ENCODE measurements around the gene USP3. TPM values are rescaled to one million over a fixed set of nuclear protein-coding genes. Genes with fewer than 3 reads are reported as not detected.

USP3 gene
- polyA plus RNA-seq, 1 donor (not counting 4 experiments of a cell fraction or from before 2014, with no cell fraction given), result 16.2 TPM

DNA sequence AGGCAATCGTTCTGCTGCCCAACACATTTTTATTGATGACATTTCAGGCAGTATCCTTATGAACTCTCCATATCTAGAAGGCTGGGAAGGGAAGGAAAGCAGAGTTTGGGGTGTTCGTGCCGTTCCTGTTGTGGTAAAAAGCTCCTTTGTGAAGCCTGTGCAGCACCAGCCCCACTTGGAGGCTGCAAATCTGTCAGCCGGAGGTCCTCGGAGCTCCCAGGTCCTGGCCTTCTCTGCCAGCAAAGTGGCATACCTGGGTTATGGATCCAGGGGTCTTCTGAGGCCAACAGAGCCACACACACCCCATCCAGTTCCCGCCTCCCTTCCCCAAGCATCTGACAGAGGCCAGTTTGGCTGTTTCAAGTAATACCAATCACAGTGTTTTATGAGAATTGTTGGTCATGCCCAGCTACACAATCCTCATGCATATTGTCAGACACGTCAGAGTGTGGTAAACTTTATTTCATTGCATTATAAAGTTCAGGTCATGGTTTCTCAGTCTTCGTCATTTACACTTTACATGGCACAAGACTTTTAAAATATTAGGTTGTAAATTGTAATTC lies 15.9 kb upstream of the USP3 start:
- Histone ChIP-seq H3K27me3 (ENCODE audit: control insufficient read depth, extremely low read depth, insufficient read depth, low read length) (no peaks in the 10 kb centered on the region), H2AFZ (ENCODE audit: control insufficient read depth, low read length) (no peak overlapping the region), H3K9ac (ENCODE audit: control insufficient read depth, extremely low read depth, insufficient read depth, low read length) (no peak overlapping the region), H3K4me2 (ENCODE audit: control insufficient read depth, extremely low read depth, insufficient read depth, low read depth, low read length) (no peak overlapping the region), H4K20me1 (ENCODE audit: control insufficient read depth, extremely low read depth, insufficient read depth, low read length) (no peaks in the 10 kb centered on the region), H3K27ac (ENCODE audit: control insufficient read depth, insufficient read depth, low read length) (no peak overlapping the region), H3K4me1 (ENCODE audit: control insufficient read depth, extremely low read depth, insufficient read depth, low read length) (peaks cover 10% of the 10 kb centered on the region), H3K9me1 (ENCODE audit: control insufficient read depth, extremely low read depth, insufficient read depth, low read length) (no peaks in the 10 kb centered on the region), H3K4me3 (ENCODE audit: control insufficient read depth in 2 of 3, extremely low read depth in 1 of 3, insufficient read depth in 2 of 3, low read depth in 1 of 3, low read length in 3 of 3) (no peak overlapping the region), H3K36me3 (ENCODE audit: control insufficient read depth in 2 of 2, extremely low read depth in 1 of 2, insufficient read depth in 2 of 2, low read length in 2 of 2) (no peaks in the 10 kb centered on the region), H3K9me3 (ENCODE audit: control insufficient read depth, low read depth, low read length) (no peaks in the 10 kb centered on the region), H3K79me2 (ENCODE audit: control insufficient read depth, insufficient read depth, low read length) (no peaks in the 10 kb centered on the region)
- DNase-seq (ENCODE audit: low read depth, low spot score), result no peak
- dilution Hi-C loops (cut with MboI; ENCODE audit: extremely low pct_ligation_motif_present, low sequenced_read_pairs), result no loop called here
- no peak for TF ChIP-seq EZH2 (IDR thresholded peaks at IDR 0.05; ENCODE audit: low read length)
- TF ChIP-seq, protein P1, sequence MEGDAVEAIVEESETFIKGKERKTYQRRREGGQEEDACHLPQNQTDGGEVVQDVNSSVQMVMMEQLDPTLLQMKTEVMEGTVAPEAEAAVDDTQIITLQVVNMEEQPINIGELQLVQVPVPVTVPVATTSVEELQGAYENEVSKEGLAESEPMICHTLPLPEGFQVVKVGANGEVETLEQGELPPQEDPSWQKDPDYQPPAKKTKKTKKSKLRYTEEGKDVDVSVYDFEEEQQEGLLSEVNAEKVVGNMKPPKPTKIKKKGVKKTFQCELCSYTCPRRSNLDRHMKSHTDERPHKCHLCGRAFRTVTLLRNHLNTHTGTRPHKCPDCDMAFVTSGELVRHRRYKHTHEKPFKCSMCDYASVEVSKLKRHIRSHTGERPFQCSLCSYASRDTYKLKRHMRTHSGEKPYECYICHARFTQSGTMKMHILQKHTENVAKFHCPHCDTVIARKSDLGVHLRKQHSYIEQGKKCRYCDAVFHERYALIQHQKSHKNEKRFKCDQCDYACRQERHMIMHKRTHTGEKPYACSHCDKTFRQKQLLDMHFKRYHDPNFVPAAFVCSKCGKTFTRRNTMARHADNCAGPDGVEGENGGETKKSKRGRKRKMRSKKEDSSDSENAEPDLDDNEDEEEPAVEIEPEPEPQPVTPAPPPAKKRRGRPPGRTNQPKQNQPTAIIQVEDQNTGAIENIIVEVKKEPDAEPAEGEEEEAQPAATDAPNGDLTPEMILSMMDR (optimal IDR thresholded peaks at IDR 0.05 in 1 of 3, IDR thresholded peaks at IDR 0.05 in 1 of 3, conservative IDR thresholded peaks at IDR 0.05 in 1 of 3; ENCODE audit: extremely low read depth in 1 of 3, insufficient read depth in 2 of 3, low read length in 3 of 3), result no peak
- no peak for FAIRE-seq

DNA sequence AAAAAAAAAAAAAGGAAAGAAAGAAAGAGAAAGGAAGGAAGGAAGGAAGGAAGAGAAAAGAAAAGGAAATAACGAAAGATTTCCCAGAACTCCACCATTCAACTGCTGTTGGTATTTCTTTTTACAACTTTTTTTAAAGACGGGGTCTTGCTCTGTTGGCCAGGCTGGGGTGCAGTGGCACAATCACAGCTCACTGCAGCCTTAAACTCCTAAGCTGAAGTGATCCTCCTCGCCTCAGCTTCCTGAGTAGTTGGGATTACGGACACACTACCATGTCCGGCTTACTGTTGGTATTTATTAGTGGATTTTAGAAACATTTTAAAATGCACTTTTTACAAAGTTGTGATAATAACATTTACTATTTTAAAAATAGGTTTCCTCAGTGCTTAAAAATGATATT lies 15.0 kb upstream of the USP3 start:
- H3K9me1 ChIP-seq (ENCODE audit: control insufficient read depth, extremely low read depth, insufficient read depth, low read length), result no peaks in the 10 kb centered on the region
- H3K9ac ChIP-seq (ENCODE audit: control insufficient read depth, extremely low read depth, insufficient read depth, low read length), result no peak overlapping the region
- FAIRE-seq (no peak), DNase-seq (ENCODE audit: low read depth, low spot score) (no peak)
- H3K27me3 ChIP-seq (ENCODE audit: control insufficient read depth, extremely low read depth, insufficient read depth, low read length), result no peaks in the 10 kb centered on the region
- TF ChIP-seq, protein P1 (optimal IDR thresholded peaks at IDR 0.05 in 1 of 3, IDR thresholded peaks at IDR 0.05 in 1 of 3, conservative IDR thresholded peaks at IDR 0.05 in 1 of 3; ENCODE audit: extremely low read depth in 1 of 3, insufficient read depth in 2 of 3, low read length in 3 of 3), result no peak
- no peak for TF ChIP-seq EZH2 (IDR thresholded peaks at IDR 0.05; ENCODE audit: low read length)
- peaks cover 5% of the 10 kb centered on the region for H3K4me1 ChIP-seq (ENCODE audit: control insufficient read depth, extremely low read depth, insufficient read depth, low read length)
- no peaks in the 10 kb centered on the region for H4K20me1 ChIP-seq (ENCODE audit: control insufficient read depth, extremely low read depth, insufficient read depth, low read length)
- no peak overlapping the region for H2AFZ ChIP-seq (ENCODE audit: control insufficient read depth, low read length)
- no peaks in the 10 kb centered on the region for H3K36me3 ChIP-seq (ENCODE audit: control insufficient read depth in 2 of 2, extremely low read depth in 1 of 2, insufficient read depth in 2 of 2, low read length in 2 of 2)
- no peak overlapping the region for H3K4me3 ChIP-seq (ENCODE audit: control insufficient read depth in 2 of 3, extremely low read depth in 1 of 3, insufficient read depth in 2 of 3, low read depth in 1 of 3, low read length in 3 of 3)
- no peak overlapping the region for H3K27ac ChIP-seq (ENCODE audit: control insufficient read depth, insufficient read depth, low read length)
- H3K9me3 ChIP-seq (ENCODE audit: control insufficient read depth, low read depth, low read length), result no peaks in the 10 kb centered on the region
- no peak overlapping the region for H3K4me2 ChIP-seq (ENCODE audit: control insufficient read depth, extremely low read depth, insufficient read depth, low read depth, low read length)
- no peaks in the 10 kb centered on the region for H3K79me2 ChIP-seq (ENCODE audit: control insufficient read depth, insufficient read depth, low read length)
- dilution Hi-C loops (cut with MboI; ENCODE audit: extremely low pct_ligation_motif_present, low sequenced_read_pairs), result no loop called here

Measured in keratinocyte (primary cell).